ENCODE results near the gene FAM20C. TPM values are rescaled to one million over a fixed set of nuclear protein-coding genes. Genes with fewer than 3 reads are reported as not detected.
"Not testable (repeated sequence)": the region's sequence is repeated elsewhere in the genome, so short reads cannot be mapped to it uniquely, and the experiment has no call there.

The FAM20C gene
- total RNA-seq, 1 experiment from 2014 or later: 14.8 TPM

GRCh38 chr7:261341-262250 lies 69.2 kb downstream of the FAM20C start:
- DNase-seq (ENCODE audit: low spot score): no peak
- in situ Hi-C loops (cut with HindIII; ENCODE audit: low sequenced_read_pairs): no loop called here

GRCh38 chr7:262251-262572 lies 69.8 kb downstream of the FAM20C start:
- in situ Hi-C loops (cut with HindIII; ENCODE audit: low sequenced_read_pairs): no loop called here
- DNase-seq (ENCODE audit: low spot score): no peak

- in situ Hi-C loops (cut with HindIII; ENCODE audit: low sequenced_read_pairs); DNase-seq (ENCODE audit: low spot score): not testable (repeated sequence)
Observed at GRCh38 chr7:262631-263311, 70.4 kb downstream of the FAM20C start.

- in situ Hi-C loops (cut with HindIII; ENCODE audit: low sequenced_read_pairs); DNase-seq (ENCODE audit: low spot score): not testable (repeated sequence)
Observed at GRCh38 chr7:263483-264351, 71.3 kb downstream of the FAM20C start.

- DNase-seq (ENCODE audit: low spot score): no peak
- in situ Hi-C loops (cut with HindIII; ENCODE audit: low sequenced_read_pairs): no loop called here
Observed at GRCh38 chr7:264541-265191, 72.3 kb downstream of the FAM20C start.

- DNase-seq (ENCODE audit: low spot score): no peak
- in situ Hi-C loops (cut with HindIII; ENCODE audit: low sequenced_read_pairs): no loop called here
Observed at GRCh38 chr7:265192-265997, 73.0 kb downstream of the FAM20C start.

- in situ Hi-C loops (cut with HindIII; ENCODE audit: low sequenced_read_pairs): no loop called here
- no peak for DNase-seq (ENCODE audit: low spot score)
Observed at GRCh38 chr7:265998-266850, 73.9 kb downstream of the FAM20C start.

GRCh38 chr7:266851-267840 lies 74.8 kb downstream of the FAM20C start:
- in situ Hi-C loops (cut with HindIII; ENCODE audit: low sequenced_read_pairs): no loop called here
- peak; percentile 12 for DNase-seq (ENCODE audit: low spot score)

GRCh38 chr7:268991-269390 lies 76.6 kb downstream of the FAM20C start:
- in situ Hi-C loops (cut with HindIII; ENCODE audit: low sequenced_read_pairs): no loop called here
- DNase-seq (ENCODE audit: low spot score): no peak

GRCh38 chr7:269721-270120 lies 77.3 kb downstream of the FAM20C start:
- DNase-seq (ENCODE audit: low spot score): no peak
- in situ Hi-C loops (cut with HindIII; ENCODE audit: low sequenced_read_pairs): no loop called here

GRCh38 chr7:270351-270983 lies 78.1 kb downstream of the FAM20C start:
- DNase-seq (ENCODE audit: low spot score): no peak
- in situ Hi-C loops (cut with HindIII; ENCODE audit: low sequenced_read_pairs): no loop called here

GRCh38 chr7:271266-272107 lies 79.1 kb downstream of the FAM20C start:
- DNase-seq (ENCODE audit: low spot score): no peak
- in situ Hi-C loops (cut with HindIII; ENCODE audit: low sequenced_read_pairs): no loop called here

- no peak for DNase-seq (ENCODE audit: low spot score)
- in situ Hi-C loops (cut with HindIII; ENCODE audit: low sequenced_read_pairs): no loop called here
Observed at GRCh38 chr7:272108-272615, 79.8 kb downstream of the FAM20C start.

- in situ Hi-C loops (cut with HindIII; ENCODE audit: low sequenced_read_pairs): no loop called here
- no peak for DNase-seq (ENCODE audit: low spot score)
Observed at GRCh38 chr7:272631-273030, 80.3 kb downstream of the FAM20C start.

GRCh38 chr7:273327-273726 lies 81.0 kb downstream of the FAM20C start:
- in situ Hi-C loops (cut with HindIII; ENCODE audit: low sequenced_read_pairs): no loop called here
- DNase-seq (ENCODE audit: low spot score): no peak
